Measurements from ENCODE around the gene KRTAP1-1. TPM values are rescaled to one million over a fixed set of nuclear protein-coding genes. Genes with fewer than 3 reads are reported as not detected.
"Not testable (repeated sequence)": the region's sequence is repeated elsewhere in the genome, so short reads cannot be mapped to it uniquely, and the experiment has no call there.

Gene KRTAP1-1, protein sequence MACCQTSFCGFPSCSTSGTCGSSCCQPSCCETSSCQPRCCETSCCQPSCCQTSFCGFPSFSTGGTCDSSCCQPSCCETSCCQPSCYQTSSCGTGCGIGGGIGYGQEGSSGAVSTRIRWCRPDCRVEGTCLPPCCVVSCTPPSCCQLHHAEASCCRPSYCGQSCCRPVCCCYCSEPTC
- not detected for polyA plus RNA-seq (ENCODE audit: insufficient read length in 3 of 3)
- long read RNA-seq, donor 1, result 0 reads
- long read RNA-seq, donor 2, partial matches to known transcripts, result 0 of 1 reads
- long read RNA-seq, donor 2, other reads (novel, unspliced or antisense), result 0 of 1 reads
- long read RNA-seq, donor 3, result 0 reads
- long read RNA-seq, donor 4, result 0 reads
- long read RNA-seq, donor 5, result 0 reads
- long read RNA-seq, donor 6, result 0 reads
- long read RNA-seq, donor 7, result 0 reads
- long read RNA-seq, donor 8, result 0 reads
- long read RNA-seq, donor 9, result 0 reads
- long read RNA-seq, donor 10, result 0 reads
- long read RNA-seq, donor 11, result 0 reads
- long read RNA-seq, donor 12, result 0 reads
- long read RNA-seq, donor 13, result 0 reads
- long read RNA-seq, donor 14, result 0 reads
- long read RNA-seq, donor 15, partial matches to known transcripts, result 0 of 1 reads
- long read RNA-seq, donor 15, other reads (novel, unspliced or antisense), result 0 of 1 reads
- long read RNA-seq, donor 16, result 0 reads

- DNase-seq (ENCODE audit: extremely low read depth in 1 of 11, low read depth in 9 of 11, low spot score in 4 of 11), result not testable (repeated sequence)
These were observed at the start of gene KRTAP1-1 for GRCh38 chr17:41040783-41041571. Gene KRTAP1-1 (minus strand): TSS chr17:41041450. CDS start chr17:41041397, 53 bp downstream.

DNA sequence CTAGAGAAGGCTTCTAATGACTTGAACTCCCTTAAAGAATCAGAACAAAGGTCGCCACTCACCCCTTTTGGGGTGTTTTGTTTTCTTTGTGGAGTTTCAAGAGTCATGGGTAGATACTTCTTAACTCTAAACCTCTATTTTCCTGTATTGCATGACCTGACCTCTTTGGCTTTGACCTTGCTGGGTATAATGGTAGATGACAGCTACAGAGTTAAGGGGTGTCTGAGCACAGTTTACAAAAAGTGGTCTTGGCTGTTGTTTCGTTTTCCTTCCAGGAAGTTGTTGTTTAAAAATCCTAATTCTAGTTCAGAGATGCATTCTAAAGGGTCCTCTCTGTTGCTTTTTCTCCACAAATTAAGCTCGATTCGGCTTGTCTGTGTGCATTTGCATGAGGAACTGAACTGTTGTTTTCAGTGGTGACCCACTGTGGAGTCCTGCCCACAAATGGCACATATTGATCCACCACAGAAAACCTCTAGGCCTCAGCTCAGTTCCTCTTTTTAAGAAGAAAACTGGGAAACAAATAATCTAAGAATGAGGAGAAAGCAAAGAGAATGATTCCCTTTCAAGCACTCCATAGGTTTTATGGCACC lies 47.6 kb upstream of the KRTAP1-1 start:
- not testable (repeated sequence) for DNase-seq (ENCODE audit: extremely low read depth in 1 of 11, low read depth in 9 of 11, low spot score in 4 of 11)

DNA sequence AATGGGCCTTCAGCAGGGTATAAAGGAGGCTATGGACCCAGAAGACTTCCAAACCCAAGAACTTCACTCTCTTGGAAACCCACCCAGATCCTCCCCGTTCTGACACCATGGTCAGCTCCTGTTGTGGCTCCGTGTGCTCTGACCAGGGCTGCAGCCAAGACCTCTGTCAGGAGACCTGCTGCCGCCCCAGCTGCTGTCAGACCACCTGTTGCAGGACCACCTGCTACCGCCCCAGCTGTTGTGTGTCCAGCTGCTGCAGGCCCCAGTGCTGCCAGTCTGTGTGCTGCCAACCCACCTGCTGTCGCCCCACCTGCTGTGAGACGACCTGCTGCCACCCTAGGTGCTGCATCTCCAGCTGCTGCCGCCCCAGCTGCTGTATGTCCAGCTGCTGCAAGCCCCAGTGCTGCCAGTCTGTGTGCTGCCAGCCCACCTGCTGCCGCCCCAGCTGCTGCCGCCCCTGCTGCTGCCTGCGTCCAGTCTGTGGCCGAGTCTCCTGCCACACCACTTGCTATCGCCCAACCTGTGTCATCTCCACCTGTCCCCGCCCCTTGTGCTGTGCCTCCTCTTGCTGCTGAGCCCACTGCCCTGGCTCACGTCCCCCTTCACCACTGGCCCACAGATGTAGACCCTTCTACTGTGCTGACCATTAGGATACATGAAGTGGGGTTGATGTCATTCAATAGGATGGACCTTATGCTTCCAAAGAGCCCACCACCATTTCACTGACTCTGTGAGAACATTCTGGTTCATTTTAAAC lies 43.0 kb upstream of the KRTAP1-1 start, which contains the start of gene KRTAP4-7:
KRTAP4-7 (plus strand) TSS at position 51 of the 757 bp plus-strand sequence; CDS start at position 108, 57 bp downstream.
- DNase-seq (ENCODE audit: extremely low read depth in 1 of 11, low read depth in 9 of 11, low spot score in 4 of 11), result not testable (repeated sequence)

- not testable (repeated sequence) for DNase-seq (ENCODE audit: extremely low read depth in 1 of 11, low read depth in 9 of 11, low spot score in 4 of 11)
These were observed 42.2 kb upstream of the KRTAP1-1 start for GRCh38 chr17:41083427-41083826.

DNA sequence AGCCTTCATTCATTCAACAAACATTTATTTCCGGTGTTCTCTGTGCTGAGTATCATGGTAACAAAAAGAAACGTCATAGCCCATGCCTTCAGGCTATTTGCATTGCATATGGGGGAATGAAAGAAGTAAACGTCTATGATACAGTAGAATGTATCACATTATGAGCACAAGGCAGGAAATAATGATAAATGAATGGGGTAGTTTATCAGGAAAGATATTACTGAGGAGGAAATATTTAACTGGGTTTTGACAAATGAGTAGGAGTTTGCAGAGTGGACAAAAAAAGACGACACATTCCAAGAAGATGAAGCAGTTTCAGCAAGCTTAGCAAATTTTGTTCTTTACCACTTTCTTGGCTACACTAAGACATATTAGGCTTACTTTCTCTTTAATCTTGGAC lies 41.4 kb upstream of the KRTAP1-1 start:
- DNase-seq (ENCODE audit: extremely low read depth in 1 of 11, low read depth in 9 of 11, low spot score in 4 of 11), result no peak

- DNase-seq (ENCODE audit: extremely low read depth in 1 of 11, low read depth in 9 of 11, low spot score in 4 of 11), result no peak
These were observed 35.5 kb upstream of the KRTAP1-1 start for GRCh38 chr17:41076788-41077187.

DNA sequence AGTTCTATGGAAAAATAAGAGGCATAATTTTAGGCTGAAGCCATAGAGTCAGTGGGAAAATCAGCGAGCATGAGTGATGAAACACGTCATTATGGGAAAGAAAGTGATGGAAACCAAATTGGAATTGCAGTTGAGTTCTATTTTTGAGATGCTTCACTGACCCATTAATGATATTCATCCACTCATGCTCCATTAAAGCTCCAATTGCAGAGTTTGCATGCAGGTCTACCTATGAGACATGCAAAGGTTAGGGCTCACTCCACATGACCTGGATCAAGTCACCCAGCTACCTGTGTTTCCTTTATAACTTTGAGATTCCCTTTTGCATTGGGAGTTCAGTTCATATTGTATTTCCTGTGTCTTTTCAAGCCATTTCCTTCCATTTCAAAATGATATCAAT lies 32.4 kb upstream of the KRTAP1-1 start:
- DNase-seq (ENCODE audit: extremely low read depth in 1 of 11, low read depth in 9 of 11, low spot score in 4 of 11), result no peak

GRCh38 chr17:41071606-41072360 lies 30.5 kb upstream of the KRTAP1-1 start:
- no peak for DNase-seq (ENCODE audit: extremely low read depth in 1 of 11, low read depth in 9 of 11, low spot score in 4 of 11)

GRCh38 chr17:41069031-41069430 lies 27.8 kb upstream of the KRTAP1-1 start:
- DNase-seq (ENCODE audit: extremely low read depth in 1 of 11, low read depth in 9 of 11, low spot score in 4 of 11), result no peak

DNA sequence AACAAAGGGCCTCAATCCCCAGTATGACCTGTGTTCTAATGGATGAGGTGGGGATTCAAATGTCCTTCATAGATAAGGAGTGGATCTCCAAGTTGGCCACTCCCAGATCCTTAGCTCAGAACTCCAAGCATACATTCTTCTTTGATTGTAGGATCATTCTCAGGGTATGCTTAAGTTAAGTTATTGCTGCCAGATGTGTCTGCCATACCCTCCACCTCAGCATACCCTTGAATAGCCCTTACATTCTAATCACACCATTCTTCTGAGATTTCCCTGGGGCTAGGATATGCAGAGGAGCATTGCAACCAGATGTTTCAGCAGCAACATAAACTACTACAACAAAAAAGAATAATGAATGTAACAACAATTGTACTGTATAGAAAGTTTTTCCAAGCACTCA lies 26.0 kb upstream of the KRTAP1-1 start:
- DNase-seq (ENCODE audit: extremely low read depth in 1 of 11, low read depth in 9 of 11, low spot score in 4 of 11), result no peak

DNA sequence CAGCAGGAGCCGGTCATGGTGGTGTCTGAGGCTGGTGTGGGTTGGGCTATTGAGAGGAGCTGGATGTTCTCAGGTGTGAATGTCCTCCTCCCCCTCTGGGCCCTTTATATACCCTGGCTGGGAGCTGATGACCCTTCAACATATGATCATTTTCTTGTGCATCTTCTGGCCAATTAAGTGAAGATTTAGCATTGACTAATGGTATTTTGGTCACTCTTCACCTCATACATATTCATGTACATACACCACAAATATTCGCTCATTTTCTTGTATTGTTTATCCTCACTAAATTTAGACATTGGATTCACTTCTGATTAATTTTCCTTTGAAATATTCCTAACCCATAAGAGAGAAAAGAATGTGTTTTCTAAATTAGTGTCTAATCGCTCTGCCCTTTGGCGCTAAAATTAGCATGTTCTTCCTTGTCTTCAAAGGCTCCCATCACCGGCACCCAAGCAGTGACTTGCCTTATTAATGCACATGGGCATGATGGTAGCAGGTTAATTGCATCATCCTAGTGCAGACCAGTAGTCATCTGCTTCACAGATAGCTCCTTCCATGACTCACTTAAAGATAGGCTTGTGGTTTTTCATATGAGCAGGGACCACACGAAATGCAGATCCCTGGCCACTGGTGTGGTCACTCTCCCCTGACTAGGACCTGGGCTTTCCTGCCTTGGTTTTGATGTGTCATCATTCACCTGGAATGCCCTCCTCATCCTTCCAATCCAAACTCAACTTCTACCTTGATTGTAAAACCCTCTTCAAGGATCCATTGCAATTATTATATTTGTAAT lies 24.8 kb upstream of the KRTAP1-1 start, which contains the start of gene KRTAP2-4:
KRTAP2-4 (minus strand) TSS at position 51 of the 796 bp plus-strand sequence; CDS start at position 17, 34 bp downstream.
- DNase-seq (ENCODE audit: extremely low read depth in 1 of 11, low read depth in 9 of 11, low spot score in 4 of 11), result no peak

- DNase-seq (ENCODE audit: extremely low read depth in 1 of 11, low read depth in 9 of 11, low spot score in 4 of 11), result not testable (repeated sequence)
These were observed 23.9 kb upstream of the KRTAP1-1 start for GRCh38 chr17:41065016-41065689.

DNA sequence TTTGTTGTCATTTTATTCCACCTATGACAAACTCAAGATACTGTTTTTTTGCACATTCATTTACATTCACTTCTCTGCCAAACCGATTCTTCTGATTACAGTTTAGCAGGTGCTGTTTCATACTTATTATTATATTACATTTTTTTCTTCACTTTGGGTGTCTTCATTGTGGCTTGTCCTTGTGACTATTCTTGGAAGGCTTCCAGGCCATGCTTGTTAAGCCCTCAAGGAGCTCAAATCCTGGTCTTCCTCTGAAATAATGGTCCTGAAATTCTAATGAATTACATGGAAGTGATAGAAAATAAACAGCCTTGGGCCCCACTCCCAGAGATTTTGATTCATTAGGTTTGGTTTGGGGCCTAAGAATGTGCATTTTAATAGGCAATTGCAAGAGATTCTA lies 23.1 kb upstream of the KRTAP1-1 start:
- DNase-seq (ENCODE audit: extremely low read depth in 1 of 11, low read depth in 9 of 11, low spot score in 4 of 11), result no peak

DNA sequence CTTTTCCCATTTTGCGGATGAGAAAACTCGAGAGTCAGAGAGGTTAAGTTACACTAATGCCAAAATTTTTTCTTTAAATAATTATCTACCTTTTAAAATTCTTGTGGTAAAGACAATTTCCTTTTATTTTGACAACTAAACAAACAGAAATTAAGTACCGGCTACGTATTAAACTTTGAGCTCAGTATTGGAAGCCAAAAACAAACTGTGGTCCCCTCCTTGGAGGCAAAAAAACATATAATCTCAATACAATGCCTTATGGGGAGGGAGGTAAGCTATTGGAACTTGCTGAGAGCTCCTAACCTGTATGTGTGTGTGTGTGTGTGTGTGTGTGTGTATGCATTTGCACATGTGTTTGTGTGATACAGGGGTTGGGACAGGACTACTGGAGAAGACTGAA lies 22.2 kb upstream of the KRTAP1-1 start:
- DNase-seq (ENCODE audit: extremely low read depth in 1 of 11, low read depth in 9 of 11, low spot score in 4 of 11), result no peak

- DNase-seq (ENCODE audit: extremely low read depth in 1 of 11, low read depth in 9 of 11, low spot score in 4 of 11), result no peak
These were observed 20.7 kb upstream of the KRTAP1-1 start for GRCh38 chr17:41061964-41062363.

DNA sequence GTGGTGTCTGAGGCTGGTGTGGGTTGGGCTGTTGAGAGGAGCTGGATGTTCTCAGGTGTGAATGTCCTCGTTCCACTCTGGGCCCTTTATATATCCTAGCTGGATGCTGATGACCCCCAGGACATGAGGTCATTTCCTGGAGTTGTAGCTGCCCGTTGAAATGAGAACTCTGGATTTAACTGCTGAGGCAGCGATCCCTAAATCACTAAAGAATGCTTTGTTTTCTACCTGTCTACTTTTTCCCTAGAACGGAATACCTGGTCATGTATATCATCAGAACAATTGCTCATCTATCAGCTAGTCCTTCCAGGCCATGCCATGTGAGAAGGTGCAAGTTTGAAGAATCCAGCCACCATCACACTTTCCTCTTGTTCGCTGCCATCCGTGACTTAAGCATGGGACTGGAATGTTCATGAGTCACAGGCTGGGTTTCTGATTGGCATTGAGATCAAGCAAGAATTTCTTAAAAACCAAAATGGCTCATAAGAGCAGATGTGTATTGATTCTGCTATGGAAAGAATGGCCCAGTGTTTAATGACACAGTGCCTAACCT lies 18.9 kb upstream of the KRTAP1-1 start, which contains the start of gene KRTAP2-3:
KRTAP2-3 (minus strand) TSS at position 63 of the 553 bp plus-strand sequence. CDS start 64 bp downstream, outside the sequence.
- DNase-seq (ENCODE audit: extremely low read depth in 1 of 11, low read depth in 9 of 11, low spot score in 4 of 11), result no peak
